ENCODE measurements around the gene BRINP3.

- TF ChIP-seq, protein P1, sequence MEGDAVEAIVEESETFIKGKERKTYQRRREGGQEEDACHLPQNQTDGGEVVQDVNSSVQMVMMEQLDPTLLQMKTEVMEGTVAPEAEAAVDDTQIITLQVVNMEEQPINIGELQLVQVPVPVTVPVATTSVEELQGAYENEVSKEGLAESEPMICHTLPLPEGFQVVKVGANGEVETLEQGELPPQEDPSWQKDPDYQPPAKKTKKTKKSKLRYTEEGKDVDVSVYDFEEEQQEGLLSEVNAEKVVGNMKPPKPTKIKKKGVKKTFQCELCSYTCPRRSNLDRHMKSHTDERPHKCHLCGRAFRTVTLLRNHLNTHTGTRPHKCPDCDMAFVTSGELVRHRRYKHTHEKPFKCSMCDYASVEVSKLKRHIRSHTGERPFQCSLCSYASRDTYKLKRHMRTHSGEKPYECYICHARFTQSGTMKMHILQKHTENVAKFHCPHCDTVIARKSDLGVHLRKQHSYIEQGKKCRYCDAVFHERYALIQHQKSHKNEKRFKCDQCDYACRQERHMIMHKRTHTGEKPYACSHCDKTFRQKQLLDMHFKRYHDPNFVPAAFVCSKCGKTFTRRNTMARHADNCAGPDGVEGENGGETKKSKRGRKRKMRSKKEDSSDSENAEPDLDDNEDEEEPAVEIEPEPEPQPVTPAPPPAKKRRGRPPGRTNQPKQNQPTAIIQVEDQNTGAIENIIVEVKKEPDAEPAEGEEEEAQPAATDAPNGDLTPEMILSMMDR (IDR thresholded peaks at IDR 0.05) = no peak
- TF ChIP-seq GRHL2 (CRISPR knock-in tag; IDR thresholded peaks at IDR 0.05; ENCODE audit: insufficient replicate concordance, severe bottlenecking) (no peak), STAT6 (CRISPR knock-in tag; conservative IDR thresholded peaks at IDR 0.05; ENCODE audit: low read depth) (no peak), NFYB (CRISPR knock-in tag; conservative IDR thresholded peaks at IDR 0.05; ENCODE audit: low read depth) (no peak), SP1 (CRISPR knock-in tag; conservative IDR thresholded peaks at IDR 0.05) (no peak)
Observed at GRCh38 chr1:190138702-190139101, 339.0 kb downstream of the BRINP3 start.

All from WTC11 (cell line).